Ishikawa (cell line): ENCODE measurements around the gene ZSWIM6.

Source experiments
- CEBPB ChIP-seq: IDR thresholded peaks from 2 replicates; pipeline ENCODE4 v1.6.1; 2012
- CREB1 ChIP-seq: IDR thresholded peaks from 2 replicates; pipeline ENCODE4 v1.6.1; 2012; ENCODE audit warnings: low read depth
- EGR1 ChIP-seq: IDR thresholded peaks from 2 replicates; pipeline ENCODE4 v1.6.1; 2012
- EP300 ChIP-seq: IDR thresholded peaks from 2 replicates; pipeline ENCODE4 v1.6.1; 2012; ENCODE audit warnings: borderline replicate concordance
- FOXM1 ChIP-seq: IDR thresholded peaks from 2 replicates; pipeline ENCODE4 v1.6.1; 2012; ENCODE audit warnings: low read depth, borderline replicate concordance
- NFIC ChIP-seq: IDR thresholded peaks from 2 replicates; pipeline ENCODE4 v1.6.1; 2012
- RAD21 ChIP-seq: IDR thresholded peaks from 2 replicates; pipeline ENCODE4 v1.6.1; 2012; ENCODE audit warnings: low read depth
- TAF1 ChIP-seq: IDR thresholded peaks from 2 replicates; pipeline ENCODE4 v1.6.1; 2012; ENCODE audit warnings: low read depth, mild to moderate bottlenecking
- TCF12 ChIP-seq: IDR thresholded peaks from 2 replicates; pipeline ENCODE4 v1.6.1; 2012; ENCODE audit warnings: low read depth
- TEAD4 ChIP-seq: IDR thresholded peaks from 2 replicates; pipeline ENCODE4 v1.6.1; 2012
- YY1 ChIP-seq: IDR thresholded peaks from 2 replicates; pipeline ENCODE4 v1.6.1; 2012; ENCODE audit warnings: low read depth
- ZBTB7A ChIP-seq: IDR thresholded peaks from 2 replicates; pipeline ENCODE4 v1.6.1; 2012; ENCODE audit warnings: low read depth
- TF ChIP-seq, protein P1 (sequence below): IDR thresholded peaks from 2 replicates; pipeline ENCODE4 v1.6.1; 2012; ENCODE audit warnings: low read depth, mild to moderate bottlenecking
- TF ChIP-seq, protein P2 (sequence below): IDR thresholded peaks from 2 replicates; pipeline ENCODE4 v1.6.1; 2012
- TF ChIP-seq, protein P3 (sequence below): IDR thresholded peaks from 2 replicates; pipeline ENCODE4 v1.6.1; 2012

Gene ZSWIM6

DNA sequence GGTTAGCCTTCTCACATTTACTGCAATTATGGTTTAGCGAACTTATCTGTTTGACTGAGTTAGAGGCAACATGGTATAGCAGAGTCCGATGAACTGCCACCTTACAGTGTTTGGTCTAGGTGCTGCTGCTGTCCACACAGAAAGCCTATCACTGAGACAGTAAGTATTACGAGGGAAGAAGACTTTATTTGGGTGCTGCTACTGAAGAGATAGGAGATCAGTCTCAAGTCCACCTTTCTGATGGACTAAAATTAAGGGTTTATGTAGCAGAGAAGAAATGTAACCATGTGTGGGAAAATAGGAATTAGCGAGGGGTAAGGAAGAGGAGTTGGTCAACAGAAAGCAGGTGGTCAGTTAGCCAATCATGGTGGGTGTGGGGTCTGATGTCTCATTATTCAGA, 109.7 kb downstream of the ZSWIM6 start:
- TF ChIP-seq RAD21 (no peak), EP300 (no peak), TEAD4 (no peak), EGR1 (no peak), CREB1 (no peak), NFIC (no peak), YY1 (no peak)
- TF ChIP-seq, protein P1, sequence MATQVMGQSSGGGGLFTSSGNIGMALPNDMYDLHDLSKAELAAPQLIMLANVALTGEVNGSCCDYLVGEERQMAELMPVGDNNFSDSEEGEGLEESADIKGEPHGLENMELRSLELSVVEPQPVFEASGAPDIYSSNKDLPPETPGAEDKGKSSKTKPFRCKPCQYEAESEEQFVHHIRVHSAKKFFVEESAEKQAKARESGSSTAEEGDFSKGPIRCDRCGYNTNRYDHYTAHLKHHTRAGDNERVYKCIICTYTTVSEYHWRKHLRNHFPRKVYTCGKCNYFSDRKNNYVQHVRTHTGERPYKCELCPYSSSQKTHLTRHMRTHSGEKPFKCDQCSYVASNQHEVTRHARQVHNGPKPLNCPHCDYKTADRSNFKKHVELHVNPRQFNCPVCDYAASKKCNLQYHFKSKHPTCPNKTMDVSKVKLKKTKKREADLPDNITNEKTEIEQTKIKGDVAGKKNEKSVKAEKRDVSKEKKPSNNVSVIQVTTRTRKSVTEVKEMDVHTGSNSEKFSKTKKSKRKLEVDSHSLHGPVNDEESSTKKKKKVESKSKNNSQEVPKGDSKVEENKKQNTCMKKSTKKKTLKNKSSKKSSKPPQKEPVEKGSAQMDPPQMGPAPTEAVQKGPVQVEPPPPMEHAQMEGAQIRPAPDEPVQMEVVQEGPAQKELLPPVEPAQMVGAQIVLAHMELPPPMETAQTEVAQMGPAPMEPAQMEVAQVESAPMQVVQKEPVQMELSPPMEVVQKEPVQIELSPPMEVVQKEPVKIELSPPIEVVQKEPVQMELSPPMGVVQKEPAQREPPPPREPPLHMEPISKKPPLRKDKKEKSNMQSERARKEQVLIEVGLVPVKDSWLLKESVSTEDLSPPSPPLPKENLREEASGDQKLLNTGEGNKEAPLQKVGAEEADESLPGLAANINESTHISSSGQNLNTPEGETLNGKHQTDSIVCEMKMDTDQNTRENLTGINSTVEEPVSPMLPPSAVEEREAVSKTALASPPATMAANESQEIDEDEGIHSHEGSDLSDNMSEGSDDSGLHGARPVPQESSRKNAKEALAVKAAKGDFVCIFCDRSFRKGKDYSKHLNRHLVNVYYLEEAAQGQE = no peak

DNA sequence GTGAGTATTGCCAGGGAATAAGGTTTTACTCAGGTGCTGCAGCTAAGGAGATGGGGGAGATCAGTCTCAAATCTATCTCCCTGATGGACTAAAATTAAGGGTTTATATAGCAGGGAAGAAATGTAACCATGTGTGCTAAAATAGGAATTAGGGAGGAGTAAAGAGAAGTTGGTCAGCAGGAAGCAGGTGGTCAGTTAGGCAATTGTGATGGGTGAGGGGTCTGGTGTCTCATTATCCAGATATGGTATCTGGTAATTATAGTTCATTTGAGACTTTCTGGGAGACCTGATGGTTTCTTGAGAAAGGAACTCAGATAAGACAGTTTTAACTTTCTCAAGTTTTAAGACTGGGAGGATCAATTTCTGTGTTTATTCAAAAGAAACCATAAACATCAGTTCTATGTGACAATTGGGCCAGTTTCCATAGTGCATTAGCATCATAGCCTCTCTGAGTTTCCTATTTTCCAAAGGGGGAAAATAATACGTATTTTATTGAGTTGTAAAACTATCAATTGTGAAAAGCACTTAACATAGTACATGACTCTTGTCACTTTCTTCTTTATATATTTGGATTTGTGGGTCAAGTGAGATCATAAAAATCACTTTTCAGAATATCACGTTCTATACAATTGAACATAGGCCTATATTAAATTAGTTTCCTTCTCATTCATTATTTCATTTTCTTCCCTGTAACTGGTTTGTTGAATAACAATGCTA, 115.9 kb downstream of the ZSWIM6 start:
- no peak for TF ChIP-seq EP300
- no peak for TF ChIP-seq TEAD4
- no peak for TF ChIP-seq NFIC
- TF ChIP-seq EGR1 = no peak
- TF ChIP-seq, protein P1 = no peak
- TF ChIP-seq TCF12 = no peak
- no peak for TF ChIP-seq ZBTB7A
- TF ChIP-seq, protein P2, sequence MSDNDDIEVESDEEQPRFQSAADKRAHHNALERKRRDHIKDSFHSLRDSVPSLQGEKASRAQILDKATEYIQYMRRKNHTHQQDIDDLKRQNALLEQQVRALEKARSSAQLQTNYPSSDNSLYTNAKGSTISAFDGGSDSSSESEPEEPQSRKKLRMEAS = no peak
- no peak for TF ChIP-seq FOXM1
- no peak for TF ChIP-seq YY1
- TF ChIP-seq TAF1 = no peak
- TF ChIP-seq CEBPB = no peak
- no peak for TF ChIP-seq RAD21
- no peak for TF ChIP-seq CREB1
- TF ChIP-seq, protein P3, sequence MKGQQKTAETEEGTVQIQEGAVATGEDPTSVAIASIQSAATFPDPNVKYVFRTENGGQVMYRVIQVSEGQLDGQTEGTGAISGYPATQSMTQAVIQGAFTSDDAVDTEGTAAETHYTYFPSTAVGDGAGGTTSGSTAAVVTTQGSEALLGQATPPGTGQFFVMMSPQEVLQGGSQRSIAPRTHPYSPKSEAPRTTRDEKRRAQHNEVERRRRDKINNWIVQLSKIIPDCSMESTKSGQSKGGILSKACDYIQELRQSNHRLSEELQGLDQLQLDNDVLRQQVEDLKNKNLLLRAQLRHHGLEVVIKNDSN = no peak

DNA sequence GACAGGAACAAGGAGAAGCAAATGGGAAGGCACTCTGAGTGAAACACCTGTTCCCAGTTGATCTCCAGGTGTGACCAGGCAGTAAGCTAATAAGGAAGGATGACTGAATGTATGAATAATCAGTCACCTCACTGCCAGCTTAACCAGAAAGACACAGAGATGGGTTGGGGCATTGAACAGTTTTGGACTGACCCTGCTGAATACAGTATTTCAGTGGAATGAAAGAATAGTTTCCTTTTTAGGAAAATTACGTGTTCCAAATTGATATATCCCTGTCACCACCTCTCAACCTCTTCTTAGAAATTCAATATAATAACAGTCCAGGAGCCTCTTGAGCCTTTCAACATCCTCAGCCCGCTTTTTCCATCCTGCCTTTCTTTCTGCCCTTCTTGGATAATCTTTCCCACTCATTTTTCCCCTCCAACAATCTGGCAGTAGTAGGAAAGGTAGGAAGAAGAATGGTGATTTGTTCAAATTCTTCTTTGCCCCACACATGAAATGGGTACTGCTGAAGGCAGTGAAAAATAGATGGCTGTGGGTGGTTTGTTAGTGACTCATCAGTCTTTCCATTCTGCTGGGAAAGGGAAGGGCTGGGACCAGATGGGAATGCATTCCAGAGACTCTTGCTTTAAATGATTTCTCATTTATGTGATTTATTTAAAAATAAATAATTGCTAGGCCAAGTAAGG, 117.9 kb downstream of the ZSWIM6 start:
- TF ChIP-seq TEAD4 (peak; percentile 58), ZBTB7A (no peak), TCF12 (peak; percentile 38; the same call in 1 of the 2 replicates), EGR1 (no peak), NFIC (0 out of 2 replicates have a peak, but pooled peaks have one; percentile 24)
- TF ChIP-seq, protein P2 = no peak

DNA sequence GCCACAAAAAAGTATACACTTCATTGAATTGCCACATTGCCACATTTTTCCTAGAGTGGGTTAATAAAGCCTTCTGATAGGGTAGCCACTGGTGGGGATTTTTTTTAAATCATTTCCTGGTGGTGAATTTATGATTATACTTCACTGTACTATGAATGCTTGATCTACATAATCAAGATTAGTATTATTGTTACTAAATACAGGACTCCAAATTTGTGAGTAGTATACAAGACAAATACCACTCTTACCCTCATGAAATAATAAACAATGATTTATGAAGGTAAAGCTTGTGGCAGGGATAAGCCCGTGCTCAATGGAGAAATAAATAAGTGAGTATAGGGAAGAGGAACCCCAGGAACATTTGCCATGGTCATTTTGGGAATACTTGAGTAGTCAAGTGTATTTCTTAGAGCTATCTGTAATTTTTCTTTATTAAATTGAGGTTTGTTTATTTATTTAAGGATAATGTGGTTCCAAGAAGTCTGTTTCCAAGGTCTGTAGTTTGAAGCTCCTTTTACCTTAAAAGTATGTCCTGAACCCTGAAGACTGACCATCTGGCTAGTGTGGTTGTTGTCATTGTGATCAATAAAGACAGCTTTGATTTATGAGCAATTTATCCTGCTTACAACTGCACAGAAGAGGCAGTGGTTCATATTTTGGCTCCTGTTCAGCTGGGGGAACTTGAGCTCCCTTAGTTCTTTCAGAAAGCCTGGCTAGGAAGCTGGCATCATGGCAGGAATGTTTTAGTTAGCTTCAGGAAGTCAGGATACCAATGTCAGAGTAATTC, 118.6 kb downstream of the ZSWIM6 start:
- TF ChIP-seq YY1 = 0 out of 2 replicates have a peak, but pooled peaks have one; percentile 31
- no peak for TF ChIP-seq CREB1
- peak; percentile 80 for TF ChIP-seq NFIC
- 0 out of 2 replicates have a peak, but pooled peaks have one; percentile 28 for TF ChIP-seq TCF12
- peak; percentile 44; the same call in 1 of the 2 replicates for TF ChIP-seq TEAD4

DNA sequence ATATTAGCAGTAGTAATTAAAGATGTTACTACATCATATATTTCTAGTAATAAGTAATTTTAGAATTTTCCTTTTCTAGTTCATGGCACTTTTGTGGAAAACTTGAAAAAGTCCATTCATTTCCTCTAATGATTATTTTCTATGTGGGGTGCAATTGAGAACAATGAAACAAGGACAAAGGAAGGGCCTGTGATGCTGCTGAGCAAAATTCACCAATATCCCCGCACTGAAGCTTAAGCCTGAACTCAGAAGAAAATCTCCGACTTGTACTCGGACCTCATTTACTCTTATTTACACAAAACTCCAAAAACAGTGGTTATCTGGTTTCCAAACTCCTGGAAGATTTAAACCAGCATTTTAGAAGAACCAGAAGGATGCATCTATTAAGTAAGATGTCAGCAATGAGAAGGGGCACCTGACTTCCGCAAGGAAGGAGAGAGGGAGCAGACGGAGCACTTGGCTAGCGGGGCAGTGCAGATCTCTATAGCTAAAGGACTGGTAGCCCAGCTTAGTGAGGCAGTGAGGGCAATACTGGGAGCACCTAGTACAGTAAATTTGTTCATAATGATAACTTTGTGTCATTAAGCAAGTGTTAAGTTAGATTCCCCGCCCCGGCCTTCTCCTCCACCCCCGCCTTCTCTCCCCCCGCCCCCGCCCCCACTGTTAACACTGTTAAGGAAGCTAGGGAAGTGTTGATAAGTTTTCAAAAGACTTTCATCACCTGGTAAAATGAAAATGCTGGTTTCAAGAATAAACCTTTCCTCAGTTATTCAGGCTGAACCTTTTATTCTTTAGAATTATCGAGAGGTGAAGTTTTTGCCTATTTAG, 123.3 kb downstream of the ZSWIM6 start:
- TF ChIP-seq CEBPB (no peak), EP300 (no peak), YY1 (no peak), CREB1 (no peak), FOXM1 (no peak), ZBTB7A (no peak), TAF1 (no peak)
- TF ChIP-seq, protein P2 = no peak
- TF ChIP-seq, protein P1 = no peak
